Effector memory CD8-positive, alpha-beta T cell (primary cell): ENCODE results near the gene CASP4.
"Not testable (repeated sequence)": the region's sequence is repeated elsewhere in the genome, so short reads cannot be mapped to it uniquely, and the experiment has no call there.

ENCODE experiments used
- ATAC-seq: fragments of 150-1000 bp; cut with Tn5 transposase; replicated peaks from 2 replicates; pipeline ENCODE4 v1.10.0; 2021; ENCODE audit warnings: mild to moderate bottlenecking, moderate library complexity
- DNase-seq, 3 experiments: peaks; one replicate each; pipeline ENCODE4 v3.0.0; 2021
- H3K27ac Mint-ChIP-seq, 2 donors: one replicate each; pipeline ENCODE4 v1.8.0; 2022; ENCODE audit warnings: mild to moderate bottlenecking in 2 of 2, mixed read lengths in 2 of 2, moderate library complexity in 2 of 2
- H3K27me3 Mint-ChIP-seq, 2 donors: one replicate each; pipeline ENCODE4 v1.8.0; 2022; ENCODE audit warnings: mixed read lengths in 2 of 2
- H3K36me3 Mint-ChIP-seq: one replicate; pipeline ENCODE4 v1.8.0; 2022; ENCODE audit warnings: mild to moderate bottlenecking, moderate library complexity, mixed read lengths; ENCODE audit not compliant: insufficient read depth
- H3K4me1 Mint-ChIP-seq, 2 donors: one replicate each; pipeline ENCODE4 v1.8.0; 2022; ENCODE audit warnings: low read depth in 2 of 2, mixed read lengths in 2 of 2
- H3K4me3 Mint-ChIP-seq, 2 donors: one replicate each; pipeline ENCODE4 v1.8.0; 2022; ENCODE audit warnings: mild to moderate bottlenecking in 2 of 2, mixed read lengths in 2 of 2, moderate library complexity in 2 of 2
- H3K9me3 Mint-ChIP-seq, 2 donors: one replicate each; pipeline ENCODE4 v1.8.0; 2022; ENCODE audit warnings: mixed read lengths in 2 of 2

Gene CASP4

DNA sequence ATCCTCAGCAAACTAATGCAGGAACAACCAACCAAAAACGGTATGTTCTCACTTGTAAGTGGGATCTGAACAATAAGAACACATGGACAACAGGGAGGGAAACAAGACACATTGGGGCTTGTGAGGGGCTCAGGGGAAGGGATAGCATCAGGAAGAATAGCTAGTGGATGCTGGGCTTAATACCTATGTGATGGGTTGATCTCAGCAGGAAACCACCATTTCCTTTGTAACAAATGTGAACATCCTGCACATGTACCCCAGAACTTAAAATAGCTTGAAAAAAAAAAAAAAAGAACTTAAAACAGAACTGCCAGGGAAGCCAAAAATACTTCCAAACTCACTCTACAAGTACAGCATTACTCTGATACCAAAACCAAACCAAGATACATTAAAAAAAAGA, 33.8 kb downstream of the CASP4 start:
- H3K27me3 Mint-ChIP-seq, result no peaks in the 10 kb centered on the region
- H3K4me3 Mint-ChIP-seq, result peak overlapping the region; percentile 63 to 71
- H3K27ac Mint-ChIP-seq, result peak overlapping the region; percentile 8 to 22
- no peaks in the 10 kb centered on the region for H3K36me3 Mint-ChIP-seq
- no peak for DNase-seq
- peaks cover 22 to 38% of the 10 kb centered on the region in 2 donors for H3K4me1 Mint-ChIP-seq
- H3K9me3 Mint-ChIP-seq, result peaks cover under 1 to 7% of the 10 kb centered on the region in 2 donors
- ATAC-seq, result peak; percentile 94

DNA sequence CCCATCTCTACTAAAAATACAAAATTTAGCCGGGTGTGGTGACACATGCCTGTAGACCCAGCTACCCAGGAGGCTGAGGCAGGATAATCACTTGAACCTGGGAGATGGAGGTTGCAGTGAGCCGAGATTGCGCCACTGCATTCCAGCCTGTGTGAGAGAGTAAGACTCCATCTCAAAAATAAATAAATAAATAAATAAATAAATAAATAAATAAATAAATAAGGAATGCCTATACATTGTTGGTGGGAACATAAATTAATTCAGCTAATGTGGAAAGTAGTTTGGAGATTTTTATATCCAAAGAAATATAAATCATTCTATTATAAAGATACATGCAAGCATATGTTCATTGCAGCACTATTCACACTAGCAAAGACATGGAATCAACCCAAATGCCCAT, 34.3 kb downstream of the CASP4 start:
- peak overlapping the region; percentile 63 to 71 for H3K4me3 Mint-ChIP-seq
- peaks cover 22 to 38% of the 10 kb centered on the region in 2 donors for H3K4me1 Mint-ChIP-seq

DNA sequence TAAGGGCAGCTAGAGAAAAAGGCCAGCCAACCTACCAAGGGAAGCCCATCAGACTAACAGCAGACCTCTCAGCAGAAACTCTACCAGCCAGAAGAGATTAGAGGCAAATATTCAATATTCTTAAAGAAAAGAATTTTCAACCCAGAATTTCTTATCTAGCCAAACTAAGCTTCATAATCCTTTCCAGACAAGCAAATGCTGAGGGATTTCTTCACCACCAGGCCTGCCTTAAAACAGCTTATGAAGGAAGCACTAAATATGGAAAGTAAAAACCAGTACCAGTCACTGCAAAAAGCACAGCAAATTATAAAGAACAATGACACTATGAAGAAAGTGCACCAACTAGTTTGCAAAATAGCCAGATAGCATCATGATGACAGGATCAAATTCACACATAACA, 39.6 kb downstream of the CASP4 start:
- Mint-ChIP-seq H3K27me3 (no peaks in the 10 kb centered on the region), H3K36me3 (no peaks in the 10 kb centered on the region), H3K4me1 (peaks cover 14 to 26% of the 10 kb centered on the region in 2 donors)

More for the DNA sequence above, 34.3 kb downstream of the CASP4 start:
- Mint-ChIP-seq H3K27ac (peak overlapping the region in 1 of 2 donors; percentile 22), H3K9me3 (peaks cover 2 to 12% of the 10 kb centered on the region in 2 donors)
- not testable (repeated sequence) for ATAC-seq, H3K36me3 Mint-ChIP-seq, DNase-seq, H3K27me3 Mint-ChIP-seq

DNA sequence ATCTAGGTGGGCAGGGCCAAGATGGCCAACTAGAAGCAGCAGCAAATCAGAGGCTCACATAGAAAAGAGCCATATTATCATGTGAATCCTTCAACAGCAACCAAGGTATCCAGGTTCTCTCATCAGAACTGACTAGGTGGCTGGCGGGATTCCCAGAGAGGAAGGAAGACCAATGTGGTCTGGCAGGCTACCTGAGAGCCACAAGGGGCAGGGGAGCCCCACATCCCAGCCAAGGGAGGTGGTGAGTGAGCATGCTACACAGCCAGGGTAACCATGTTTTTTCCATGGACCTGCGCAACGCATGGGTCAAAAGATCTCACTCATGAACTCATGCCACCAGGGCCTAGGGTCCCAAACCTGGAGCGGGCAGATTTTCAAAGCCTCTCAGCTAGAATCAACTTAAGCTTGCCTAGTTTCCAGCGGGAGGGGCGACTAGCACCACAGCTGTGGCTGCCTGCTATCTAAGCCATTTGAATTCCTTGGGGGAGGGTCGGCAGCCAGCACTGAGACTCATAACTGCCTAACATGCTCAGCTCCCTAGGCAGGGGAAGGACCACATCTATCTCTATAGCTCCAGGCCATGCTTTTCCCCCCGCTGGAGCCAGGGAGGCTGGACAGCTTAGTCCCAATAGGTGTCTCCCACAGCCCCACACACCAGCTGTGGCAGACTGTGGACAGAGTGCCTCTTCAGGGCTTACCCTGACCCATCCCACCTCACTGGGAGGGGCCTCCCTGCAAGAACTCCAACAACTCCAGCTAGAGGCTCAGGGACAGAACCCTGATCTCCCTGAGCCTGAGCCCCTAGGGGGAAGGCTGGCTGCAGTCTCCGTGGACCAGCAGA, 41.4 kb downstream of the CASP4 start:
- H3K27me3 Mint-ChIP-seq, result no peaks in the 10 kb centered on the region
- H3K4me3 Mint-ChIP-seq, result no peak overlapping the region
- ATAC-seq (no peak), DNase-seq (no peak)
- H3K36me3 Mint-ChIP-seq, result no peaks in the 10 kb centered on the region
- H3K9me3 Mint-ChIP-seq, result peaks cover 2 to 28% of the 10 kb centered on the region in 2 donors
- peaks cover 6 to 11% of the 10 kb centered on the region in 2 donors for H3K4me1 Mint-ChIP-seq
- no peak overlapping the region for H3K27ac Mint-ChIP-seq

More for the DNA sequence above, 39.6 kb downstream of the CASP4 start:
- ATAC-seq, result no peak
- Mint-ChIP-seq H3K9me3 (peaks cover 2 to 20% of the 10 kb centered on the region in 2 donors), H3K4me3 (no peak overlapping the region), H3K27ac (no peak overlapping the region)
- DNase-seq, result no peak

DNA sequence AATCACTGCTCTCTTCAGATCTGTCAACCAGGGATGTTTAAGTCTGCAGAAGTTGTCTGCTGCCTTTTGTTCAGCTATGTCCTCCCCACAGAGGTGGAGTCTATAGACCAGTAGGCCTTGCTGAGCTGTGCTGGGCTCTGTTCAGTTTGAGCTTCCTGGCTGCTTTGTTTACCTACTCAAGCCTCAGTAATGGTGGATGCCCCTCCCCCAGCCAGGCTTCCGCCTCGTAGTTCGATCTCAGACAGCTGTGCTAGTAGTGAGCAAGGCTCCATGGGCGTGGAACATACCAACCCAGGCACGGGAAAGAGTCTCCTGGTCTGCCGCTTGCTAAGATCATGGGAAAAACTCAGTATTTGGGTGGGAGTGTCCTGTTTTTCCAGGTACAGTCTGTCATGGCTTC, 42.5 kb downstream of the CASP4 start:
- no peak overlapping the region for H3K27ac Mint-ChIP-seq
- no peak for ATAC-seq
- no peaks in the 10 kb centered on the region for H3K36me3 Mint-ChIP-seq
- no peak overlapping the region for H3K4me3 Mint-ChIP-seq
- peaks cover 5 to 10% of the 10 kb centered on the region in 2 donors for H3K4me1 Mint-ChIP-seq
- DNase-seq, result no peak
- H3K9me3 Mint-ChIP-seq, result peaks cover 2 to 28% of the 10 kb centered on the region in 2 donors
- no peaks in the 10 kb centered on the region for H3K27me3 Mint-ChIP-seq

DNA sequence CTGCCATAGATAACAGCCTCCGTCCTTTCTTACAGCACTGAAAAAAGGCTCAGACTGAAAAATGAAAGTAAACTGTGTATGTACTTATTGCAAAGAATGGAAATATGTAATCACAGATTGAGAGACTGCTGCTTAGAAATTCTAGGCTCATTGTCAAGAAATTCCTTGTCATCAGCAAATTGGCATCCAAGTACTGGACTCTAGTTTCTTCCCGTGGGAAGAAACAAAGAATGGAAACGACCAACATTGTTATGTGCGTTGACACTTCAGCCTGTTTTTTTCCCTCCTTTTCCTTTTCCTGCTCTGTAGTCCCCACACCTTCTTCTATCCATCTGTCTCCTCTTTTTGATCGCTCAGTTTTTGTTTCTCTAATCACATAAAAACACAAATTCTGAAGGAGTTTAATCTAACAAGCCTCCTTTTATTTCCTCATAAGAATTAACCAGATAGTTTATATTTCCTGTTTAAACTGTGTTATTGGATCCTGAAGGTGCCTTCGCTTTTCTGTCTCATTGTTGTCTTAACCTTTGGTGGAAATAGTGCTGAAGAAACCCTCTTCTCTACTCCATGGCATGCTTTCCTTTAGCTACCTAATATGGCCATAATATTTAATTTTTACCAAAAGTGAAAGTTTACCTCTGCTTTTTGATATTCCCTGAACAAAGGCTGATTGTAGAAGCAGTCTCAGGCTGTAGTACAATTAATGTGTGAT, 50.1 kb downstream of the CASP4 start:
- DNase-seq (no peak), ATAC-seq (peak; percentile 82)
- peak overlapping the region; percentile 71 to 97 for H3K27ac Mint-ChIP-seq
- peaks cover 38 to 49% of the 10 kb centered on the region in 2 donors for H3K4me1 Mint-ChIP-seq
- no peaks in the 10 kb centered on the region for H3K27me3 Mint-ChIP-seq
- H3K4me3 Mint-ChIP-seq, result peak overlapping the region; percentile 69 to 90
- H3K9me3 Mint-ChIP-seq, result peaks cover 0 to 6% of the 10 kb centered on the region in 2 donors
- H3K36me3 Mint-ChIP-seq, result no peaks in the 10 kb centered on the region

DNA sequence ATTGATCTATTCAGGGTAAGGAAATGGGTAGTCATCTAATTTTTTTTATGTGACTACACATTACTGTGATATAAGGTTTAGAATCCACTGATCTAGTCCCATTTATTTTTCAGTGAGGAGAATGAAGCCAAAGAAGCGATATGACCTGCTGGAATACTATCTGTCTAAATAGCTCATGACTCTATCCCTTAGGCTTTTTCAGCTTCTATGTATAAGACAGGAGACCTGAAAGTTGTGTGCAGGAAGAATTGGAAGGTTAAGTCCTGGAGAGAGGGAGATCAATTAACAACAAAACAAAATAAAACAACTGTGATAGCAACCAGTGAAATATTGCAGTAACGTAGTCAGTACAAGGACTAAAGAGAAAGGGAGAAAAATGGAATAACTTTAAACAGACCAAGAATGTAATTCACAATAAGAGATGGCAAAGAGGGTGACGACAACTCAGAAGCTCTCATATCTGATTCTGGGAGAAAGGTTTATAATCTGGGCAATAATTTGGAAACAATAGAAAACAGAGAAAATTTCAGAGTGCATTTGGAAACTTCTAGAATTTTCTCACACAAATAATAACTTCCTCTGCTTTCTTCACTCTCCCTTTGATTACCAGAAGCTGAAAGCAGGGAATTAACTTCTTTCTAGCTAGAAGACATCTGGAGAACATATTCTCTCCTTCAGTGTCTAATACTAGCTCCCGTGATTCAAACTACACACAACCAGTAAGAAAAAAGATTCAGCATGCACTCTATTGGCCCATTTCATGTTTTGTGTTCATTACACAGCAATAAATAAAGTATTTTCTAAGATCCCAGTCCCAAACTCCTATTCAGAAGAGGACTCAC, 50.9 kb downstream of the CASP4 start:
- Mint-ChIP-seq H3K27me3 (no peaks in the 10 kb centered on the region), H3K9me3 (no peaks in the 10 kb centered on the region), H3K27ac (peak overlapping the region; percentile 71 to 97), H3K36me3 (no peaks in the 10 kb centered on the region), H3K4me3 (peak overlapping the region; percentile 69 to 90), H3K4me1 (peaks cover 43 to 51% of the 10 kb centered on the region in 2 donors)
- no peak for DNase-seq
- ATAC-seq, result peak; percentile 47

DNA sequence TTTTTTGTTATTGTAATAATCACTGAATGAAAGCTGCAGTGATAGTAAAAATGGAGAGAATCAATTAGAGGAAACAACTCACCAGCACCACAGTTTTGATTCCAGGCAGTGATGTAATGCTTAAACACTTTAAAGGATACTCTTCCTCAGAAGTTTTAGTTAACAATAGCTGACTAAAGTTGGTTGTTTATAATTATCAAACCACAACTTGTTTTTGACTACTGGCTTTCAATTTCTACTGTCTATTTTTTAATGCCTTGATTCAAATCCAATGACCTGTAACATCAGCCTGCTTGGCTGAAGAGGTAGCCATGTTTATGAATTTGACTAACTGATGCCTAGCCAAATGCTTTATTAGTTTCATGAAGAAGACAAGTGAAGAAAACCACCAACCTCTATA, 51.9 kb downstream of the CASP4 start:
- H3K4me1 Mint-ChIP-seq, result peaks cover 47 to 58% of the 10 kb centered on the region in 2 donors
- ATAC-seq, result peak; percentile 20
- H3K9me3 Mint-ChIP-seq, result no peaks in the 10 kb centered on the region
- H3K36me3 Mint-ChIP-seq, result no peaks in the 10 kb centered on the region
- H3K4me3 Mint-ChIP-seq, result peak overlapping the region; percentile 69 to 90
- no peak for DNase-seq
- H3K27ac Mint-ChIP-seq, result peak overlapping the region; percentile 71 to 97
- no peaks in the 10 kb centered on the region for H3K27me3 Mint-ChIP-seq

DNA sequence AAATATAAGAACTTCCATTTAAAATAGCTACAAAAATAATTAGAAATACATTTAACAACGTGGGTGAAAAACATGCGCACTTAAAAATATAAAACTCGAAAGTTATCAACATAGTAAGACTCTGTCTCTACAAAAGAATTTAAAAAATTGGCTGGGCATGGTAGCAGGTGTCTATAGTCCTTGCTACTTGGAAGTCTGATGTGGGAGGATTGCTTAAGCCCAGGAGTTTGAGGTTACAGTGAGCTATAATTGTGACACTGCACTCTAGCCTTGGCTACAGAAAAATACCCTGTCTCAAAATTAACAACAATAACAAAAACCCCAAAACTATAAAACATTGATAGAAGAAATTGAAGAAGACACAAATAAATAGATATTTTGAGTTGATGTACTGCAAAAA, 56.3 kb downstream of the CASP4 start:
- Mint-ChIP-seq H3K36me3 (peaks cover 11% of the 10 kb centered on the region), H3K9me3 (no peaks in the 10 kb centered on the region), H3K4me1 (peaks cover 48 to 64% of the 10 kb centered on the region in 2 donors), H3K27me3 (no peaks in the 10 kb centered on the region), H3K4me3 (no peak overlapping the region), H3K27ac (no peak overlapping the region)
- DNase-seq (no peak), ATAC-seq (no peak)

DNA sequence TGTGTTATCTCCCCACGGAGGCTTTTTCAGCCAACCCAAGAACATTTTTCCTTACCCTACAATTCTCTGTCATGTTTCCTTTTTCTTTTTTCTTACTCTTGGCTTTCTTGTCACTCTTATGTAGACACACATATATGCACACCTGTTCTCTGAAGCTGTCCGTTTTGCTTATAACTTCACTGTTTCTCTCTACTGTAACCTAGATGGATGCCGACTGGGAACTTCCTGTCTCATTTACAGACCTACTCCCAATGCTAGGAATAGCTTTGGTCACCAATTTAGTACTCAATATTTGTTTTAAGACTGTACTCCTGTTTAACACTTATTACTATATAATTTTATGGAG, 60.2 kb downstream of the CASP4 start:
- Mint-ChIP-seq H3K4me3 (peak overlapping the region; percentile 2 to 63), H3K27ac (peak overlapping the region; percentile 3 to 79), H3K4me1 (peaks cover 24 to 34% of the 10 kb centered on the region in 2 donors), H3K27me3 (no peaks in the 10 kb centered on the region), H3K9me3 (no peaks in the 10 kb centered on the region), H3K36me3 (peaks cover 20% of the 10 kb centered on the region)
- DNase-seq (no peak), ATAC-seq (peak; percentile 31)

DNA sequence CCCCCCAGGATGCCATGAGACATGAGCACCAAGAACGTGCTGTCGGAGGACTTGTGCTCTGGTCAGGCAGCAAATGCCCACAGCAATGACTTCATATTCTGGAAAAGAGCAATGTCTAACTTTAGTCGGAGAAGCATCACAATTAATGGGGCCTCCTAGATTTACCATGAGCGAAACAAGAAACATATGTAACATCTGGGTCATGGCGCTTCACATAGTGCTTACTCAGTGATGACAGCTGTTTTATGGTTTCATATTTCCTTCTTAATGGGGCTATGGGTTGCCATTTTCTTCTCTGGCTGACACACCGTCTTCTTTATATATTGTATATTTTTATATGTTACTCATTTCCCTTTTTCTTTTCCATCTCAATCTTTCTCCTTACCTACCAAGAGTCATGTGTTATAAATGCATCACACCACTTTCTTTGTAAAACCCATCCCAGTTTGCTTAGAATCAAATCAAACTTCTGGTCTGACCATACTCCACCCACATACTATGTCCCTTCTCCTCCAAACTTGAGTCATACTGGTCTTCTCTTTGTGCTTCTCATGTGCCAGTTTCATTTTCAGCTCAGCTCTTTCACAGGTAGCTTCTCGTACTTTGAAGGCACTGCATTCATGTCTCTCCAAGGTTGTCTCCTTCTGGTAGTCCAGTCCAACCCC, 60.7 kb downstream of the CASP4 start:
- Mint-ChIP-seq H3K9me3 (no peaks in the 10 kb centered on the region), H3K36me3 (peaks cover 20% of the 10 kb centered on the region), H3K27me3 (no peaks in the 10 kb centered on the region), H3K27ac (peak overlapping the region; percentile 3 to 79), H3K4me1 (peaks cover 20 to 33% of the 10 kb centered on the region in 2 donors), H3K4me3 (peak overlapping the region; percentile 2 to 63)
- DNase-seq (no peak), ATAC-seq (peak; percentile 68)

DNA sequence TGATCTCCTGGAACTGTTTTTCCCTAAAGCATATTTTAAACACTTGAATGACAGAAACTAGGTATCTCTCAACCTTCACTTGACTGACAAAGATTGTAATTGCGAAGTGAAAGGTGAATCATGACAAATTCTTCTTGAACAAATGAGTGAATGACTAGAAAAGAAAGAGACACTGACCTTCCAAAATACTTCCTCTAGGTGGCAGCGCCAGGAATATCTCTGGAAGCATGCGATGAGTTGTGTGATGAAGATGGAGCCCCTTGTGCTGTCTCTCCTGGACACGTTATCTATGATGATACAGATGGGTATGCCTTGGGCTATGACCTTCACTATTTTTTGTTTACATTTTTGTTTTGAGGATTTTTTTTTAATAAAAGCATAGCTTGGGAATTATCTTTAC, 63.1 kb downstream of the CASP4 start:
- Mint-ChIP-seq H3K36me3 (peaks cover 20% of the 10 kb centered on the region), H3K27ac (no peak overlapping the region), H3K4me3 (no peak overlapping the region), H3K27me3 (no peaks in the 10 kb centered on the region), H3K9me3 (peaks cover 2 to 4% of the 10 kb centered on the region in 2 donors), H3K4me1 (peaks cover 29 to 34% of the 10 kb centered on the region in 2 donors)
- ATAC-seq (no peak), DNase-seq (no peak)

DNA sequence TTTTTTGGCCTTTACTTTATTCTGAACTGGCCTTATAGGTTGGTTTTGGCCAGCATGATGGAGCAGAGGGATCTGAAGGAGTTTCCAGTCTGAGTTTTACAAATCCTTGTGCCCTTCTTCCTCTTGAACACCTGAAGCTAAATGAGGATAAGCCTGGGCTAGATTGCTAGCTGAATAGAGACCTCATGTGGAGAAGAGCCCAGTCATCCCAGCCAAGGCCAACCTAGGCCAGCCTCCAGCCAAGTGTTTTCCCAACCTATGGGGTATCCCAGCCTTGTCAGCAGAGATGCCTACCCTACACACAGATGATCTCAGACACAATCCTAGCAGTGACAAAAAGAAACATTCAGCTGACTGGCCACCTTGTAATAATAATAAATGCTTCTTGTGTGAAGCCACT, 69.1 kb downstream of the CASP4 start:
- Mint-ChIP-seq H3K9me3 (peaks cover 2 to 4% of the 10 kb centered on the region in 2 donors), H3K4me1 (peaks cover 32% of the 10 kb centered on the region in 2 donors), H3K27me3 (no peaks in the 10 kb centered on the region), H3K27ac (peak overlapping the region in 1 of 2 donors; percentile 81), H3K4me3 (no peak overlapping the region), H3K36me3 (peaks cover 3% of the 10 kb centered on the region)
- ATAC-seq (no peak), DNase-seq (no peak)
